Tibial nerve (tissue), 4 donors: Measurements from ENCODE around the gene ABHD10.

ENCODE experiments used
- CTCF ChIP-seq, 5 experiments: fragments of 200-600 bp in 3 of 5; fragments of 450-650 bp in 2 of 5; sonication (generic) in 3 of 5; IDR thresholded peaks; one replicate each; pipeline ENCODE4 v1.5.1; 2016 to 2019; ENCODE audit warnings: antibody characterized with exemption in 5 of 5, mild to moderate bottlenecking in 3 of 5, moderate library complexity in 2 of 5
- EP300 ChIP-seq, 2 donors: sonication (generic); formaldehyde crosslinking; IDR thresholded peaks; one replicate each; pipeline ENCODE4 v1.6.1; 2017; ENCODE audit warnings: antibody characterized with exemption in 2 of 2, mild to moderate bottlenecking in 1 of 2
- POLR2A ChIP-seq, 2 donors: fragments of 450-650 bp; IDR thresholded peaks; one replicate each; pipeline ENCODE4 v1.6.1; 2017; ENCODE audit warnings: antibody characterized with exemption in 2 of 2, mild to moderate bottlenecking in 2 of 2, moderate library complexity in 2 of 2

GRCh38 chr3:112010636-112011035 lies 31.8 kb downstream of the ABHD10 start:
- TF ChIP-seq CTCF (IDR thresholded peaks at IDR 0.05): no peak
- TF ChIP-seq EP300 (IDR thresholded peaks at IDR 0.05): no peak
- no peak for TF ChIP-seq POLR2A (IDR thresholded peaks at IDR 0.05)
